Smooth muscle cell (in vitro differentiated cells): Measurements from ENCODE around the gene CRPPA. TPM values are rescaled to one million over a fixed set of nuclear protein-coding genes. Genes with fewer than 3 reads are reported as not detected.

Source experiments
- DNase-seq: peaks from one replicate; lab custom pipeline; 2025; ENCODE audit not compliant: unreplicated experiment; lab: John Stamatoyannopoulos, UW
- H2AFZ ChIP-seq: fragments of 200-600 bp; sonication (generic); 2 replicates; pipeline ENCODE4 v1.6.0; 2016; ENCODE audit warnings: antibody characterized with exemption, low read depth, mild to moderate bottlenecking
- H3F3A ChIP-seq: fragments of 200-600 bp; sonication (generic); 2 replicates; pipeline ENCODE4 v1.6.0; 2017; ENCODE audit warnings: antibody characterized with exemption, low read depth
- H3K27ac ChIP-seq: fragments of 200-600 bp; sonication (generic); 2 replicates; pipeline ENCODE4 v1.5.1; 2016; ENCODE audit warnings: low read depth, mild to moderate bottlenecking
- H3K27me3 ChIP-seq: fragments of 200-600 bp; sonication (generic); 2 replicates; pipeline ENCODE4 v1.6.1; 2016; ENCODE audit warnings: low read depth, mild to moderate bottlenecking
- H3K36me3 ChIP-seq: fragments of 200-600 bp; sonication (generic); 2 replicates; pipeline ENCODE4 v1.5.1; 2016; ENCODE audit warnings: low read depth
- H3K4me1 ChIP-seq: fragments of 200-600 bp; sonication (generic); 2 replicates; pipeline ENCODE4 v1.5.1; 2016; ENCODE audit warnings: low read depth
- H3K4me2 ChIP-seq: fragments of 200-600 bp; sonication (generic); 2 replicates; pipeline ENCODE4 v1.6.0; 2016; ENCODE audit warnings: mild to moderate bottlenecking
- H3K4me3 ChIP-seq: fragments of 200-600 bp; sonication (generic); 2 replicates; pipeline ENCODE4 v1.5.1; 2016; ENCODE audit warnings: mild to moderate bottlenecking
- H3K79me2 ChIP-seq: fragments of 200-600 bp; sonication (generic); 2 replicates; pipeline ENCODE4 v1.6.0; 2016; ENCODE audit warnings: low read depth, mild to moderate bottlenecking
- H3K9ac ChIP-seq: fragments of 200-600 bp; sonication (generic); 2 replicates; pipeline ENCODE4 v1.6.0; 2016; ENCODE audit warnings: low read depth
- H3K9me3 ChIP-seq: fragments of 200-600 bp; sonication (generic); replicated peaks from 2 replicates; pipeline ENCODE4 v1.5.1; 2016; ENCODE audit warnings: low read depth
- H4K20me1 ChIP-seq: fragments of 200-600 bp; sonication (generic); 2 replicates; pipeline ENCODE4 v1.6.0; 2016; ENCODE audit warnings: low read depth
- WGBS: methylation state at CpG from one replicate; pipeline ENCODE4 v1.1.7; 2016; ENCODE audit warnings: low lambda C conversion rate; 5-methylcytosine and 5-hydroxymethylcytosine counted together
- polyA plus RNA-seq: library from polyadenylated mRNA; unstranded; fragments of >200 nt; fragmentation: Nextera tagmentation; extraction: Ambion mirVana; gene quantifications from 2 replicates; pipeline ENCODE4 v1.2.1, GENCODE V29; 2016
- total RNA-seq: library from RNA; depleted of rRNA; stranded (reverse); fragments of >200 nt; gene quantifications from 2 replicates; pipeline ENCODE4 v1.2.3, GENCODE V29; 2014
- TF ChIP-seq, protein P1 (sequence below): fragments of 200-600 bp; sonication (generic); IDR thresholded peaks from 2 replicates; pipeline ENCODE4 v1.5.1; 2017; ENCODE audit warnings: borderline replicate concordance, mild to moderate bottlenecking, antibody characterized with exemption; ENCODE audit not compliant: insufficient read depth, poor library complexity, severe bottlenecking

Gene CRPPA
- total and polyA plus RNA-seq, 2 experiments from 2014 or later: 1.7 to 1.9 TPM

DNA sequence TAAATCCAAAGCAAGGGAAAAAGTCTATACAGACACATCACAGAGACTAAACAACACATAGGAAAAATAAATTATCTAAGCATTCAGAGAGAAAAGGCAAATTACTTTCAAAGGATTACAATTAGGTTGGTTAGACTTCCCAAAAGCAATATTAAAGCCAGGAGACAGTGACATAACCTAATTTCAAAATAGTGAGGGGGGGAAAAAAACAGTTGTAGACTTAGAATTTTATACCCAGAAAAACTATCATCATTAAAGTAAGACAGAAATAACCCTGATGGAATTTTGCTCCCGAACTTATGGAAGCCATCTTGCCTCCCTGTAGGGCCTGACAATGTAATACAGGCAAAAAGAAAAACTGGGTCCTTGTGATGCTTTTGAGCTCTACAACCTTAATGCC, 18.4 kb downstream of the CRPPA start:
- H3K9ac ChIP-seq: no peak overlapping the region
- peaks cover 7% of the 10 kb centered on the region for H3K36me3 ChIP-seq
- H3K79me2 ChIP-seq: no peaks in the 10 kb centered on the region
- no peak for DNase-seq
- TF ChIP-seq, protein P1, sequence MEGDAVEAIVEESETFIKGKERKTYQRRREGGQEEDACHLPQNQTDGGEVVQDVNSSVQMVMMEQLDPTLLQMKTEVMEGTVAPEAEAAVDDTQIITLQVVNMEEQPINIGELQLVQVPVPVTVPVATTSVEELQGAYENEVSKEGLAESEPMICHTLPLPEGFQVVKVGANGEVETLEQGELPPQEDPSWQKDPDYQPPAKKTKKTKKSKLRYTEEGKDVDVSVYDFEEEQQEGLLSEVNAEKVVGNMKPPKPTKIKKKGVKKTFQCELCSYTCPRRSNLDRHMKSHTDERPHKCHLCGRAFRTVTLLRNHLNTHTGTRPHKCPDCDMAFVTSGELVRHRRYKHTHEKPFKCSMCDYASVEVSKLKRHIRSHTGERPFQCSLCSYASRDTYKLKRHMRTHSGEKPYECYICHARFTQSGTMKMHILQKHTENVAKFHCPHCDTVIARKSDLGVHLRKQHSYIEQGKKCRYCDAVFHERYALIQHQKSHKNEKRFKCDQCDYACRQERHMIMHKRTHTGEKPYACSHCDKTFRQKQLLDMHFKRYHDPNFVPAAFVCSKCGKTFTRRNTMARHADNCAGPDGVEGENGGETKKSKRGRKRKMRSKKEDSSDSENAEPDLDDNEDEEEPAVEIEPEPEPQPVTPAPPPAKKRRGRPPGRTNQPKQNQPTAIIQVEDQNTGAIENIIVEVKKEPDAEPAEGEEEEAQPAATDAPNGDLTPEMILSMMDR: no peak
- no peak overlapping the region for H3K27ac ChIP-seq
- H3K4me1 ChIP-seq: no peaks in the 10 kb centered on the region
- H2AFZ ChIP-seq: no peak overlapping the region
- H3F3A ChIP-seq: peaks cover 23% of the 10 kb centered on the region
- H3K9me3 ChIP-seq: no peaks in the 10 kb centered on the region
- 100% methylated on average over 1 of the region's 1 CpG for WGBS
- H3K4me3 ChIP-seq: no peak overlapping the region
- no peak overlapping the region for H3K4me2 ChIP-seq
- no peaks in the 10 kb centered on the region for H3K27me3 ChIP-seq
- H4K20me1 ChIP-seq: no peaks in the 10 kb centered on the region

DNA sequence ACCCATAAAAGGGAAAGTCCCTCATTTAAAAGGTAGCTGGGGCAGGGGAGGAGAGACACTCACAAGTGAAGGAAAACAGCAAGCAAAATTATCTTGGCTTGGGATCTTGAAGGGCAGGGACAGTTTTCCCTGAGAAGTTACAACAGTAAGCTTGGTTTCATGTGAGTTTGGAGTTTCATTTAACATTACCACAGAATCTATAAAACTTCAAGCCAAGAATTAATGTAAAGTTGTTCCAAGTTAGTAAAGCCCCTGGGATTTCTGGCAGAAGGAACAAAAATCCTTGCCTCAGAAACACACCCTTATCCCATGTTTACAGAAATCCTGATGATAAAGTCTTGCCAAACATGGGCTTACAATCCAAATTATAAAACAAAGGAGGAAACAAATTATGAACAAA, 19.2 kb downstream of the CRPPA start:
- Histone ChIP-seq H4K20me1 (no peaks in the 10 kb centered on the region), H3K27ac (no peak overlapping the region), H3K79me2 (no peaks in the 10 kb centered on the region), H3K27me3 (no peaks in the 10 kb centered on the region), H3K9ac (no peak overlapping the region), H3K4me2 (no peak overlapping the region), H3K4me1 (no peaks in the 10 kb centered on the region), H3K9me3 (no peaks in the 10 kb centered on the region), H2AFZ (no peak overlapping the region), H3F3A (peaks cover 32% of the 10 kb centered on the region), H3K4me3 (no peak overlapping the region), H3K36me3 (peaks cover 7% of the 10 kb centered on the region)
- TF ChIP-seq, protein P1: no peak
- DNase-seq: no peak

DNA sequence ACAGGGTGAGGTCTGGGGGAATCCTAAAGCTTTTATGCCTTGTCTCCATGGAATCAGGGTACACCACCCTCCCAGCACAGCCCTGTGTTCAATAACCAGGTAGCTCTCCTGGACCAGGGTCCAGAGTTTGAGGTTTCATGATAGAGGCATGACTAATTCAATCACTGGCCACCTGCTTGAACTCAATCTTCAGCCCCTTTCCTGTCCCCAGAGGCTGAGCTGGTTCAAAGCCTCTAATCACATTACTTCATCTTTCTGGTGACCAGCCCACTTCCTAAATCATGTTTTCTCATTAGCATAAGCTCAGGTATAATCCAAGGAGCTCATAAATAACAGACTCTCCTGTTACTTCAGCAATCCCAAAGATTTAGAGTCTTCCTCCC, 20.5 kb downstream of the CRPPA start:
- Histone ChIP-seq H3K4me3 (no peak overlapping the region), H3K36me3 (peaks cover 7% of the 10 kb centered on the region), H3K9me3 (no peaks in the 10 kb centered on the region), H4K20me1 (no peaks in the 10 kb centered on the region), H3K27me3 (no peaks in the 10 kb centered on the region), H3K4me2 (no peak overlapping the region), H3K27ac (no peak overlapping the region), H2AFZ (no peak overlapping the region), H3K4me1 (no peaks in the 10 kb centered on the region), H3K79me2 (no peaks in the 10 kb centered on the region), H3K9ac (no peak overlapping the region), H3F3A (peaks cover 36% of the 10 kb centered on the region)
- DNase-seq: no peak
- TF ChIP-seq, protein P1: no peak
